Adrenal gland (tissue), 12 donors: ENCODE results near the gene HEPHL1. TPM values are rescaled to one million over a fixed set of nuclear protein-coding genes. Genes with fewer than 3 reads are reported as not detected.

ENCODE experiments used
- DNase-seq, 7 donors: peaks; one replicate each; pipeline ENCODE4 v3.0.0-alpha.2; 2019 to 2020
- H3K27ac ChIP-seq, 5 donors: fragments of 200-600 bp; sonication (generic) in 4 of 5; 1 replicate in 3 of 5; 2 replicates in 2 of 5; pipeline versions ENCODE4 v1.5.1 to v1.8.0; 2016 to 2020; ENCODE audit warnings: mild to moderate bottlenecking in 1 of 5
- H3K27me3 ChIP-seq: fragments of 200-600 bp; 2 replicates; pipeline ENCODE4 v1.8.0; 2021
- H3K36me3 ChIP-seq, 2 donors: fragments of 200-600 bp; replicated peaks in 1 of 2; 1 replicate in 1 of 2; 2 replicates in 1 of 2; pipeline versions ENCODE4 v1.5.1 to v1.8.0; 2018 to 2022
- H3K4me1 ChIP-seq, 2 donors: fragments of 200-600 bp; replicated peaks in 1 of 2; 1 replicate in 1 of 2; 2 replicates in 1 of 2; pipeline versions ENCODE4 v1.5.1 to v1.8.0; 2018 to 2021
- H3K4me3 ChIP-seq, 4 donors: fragments of 200-600 bp; sonication (generic) in 3 of 4; one replicate each; pipeline ENCODE4 v1.5.1; 2016 to 2018
- H3K9me3 ChIP-seq, 3 donors: fragments of 200-600 bp; sonication (generic) in 1 of 3; replicated peaks in 1 of 3; 1 replicate in 2 of 3; 2 replicates in 1 of 3; pipeline versions ENCODE4 v1.5.1 to v1.8.0; 2016 to 2021
- POLR2A ChIP-seq, 2 donors: fragments of 450-650 bp; IDR thresholded peaks; one replicate each; pipeline ENCODE4 v1.6.1; 2017; ENCODE audit warnings: antibody characterized with exemption in 2 of 2, mild to moderate bottlenecking in 2 of 2, moderate library complexity in 1 of 2
- WGBS, 4 donors: extraction: QIAGEN DNeasy Blood & Tissue Kit in 2 of 4; methylation state at CpG; one replicate each; pipeline versions ENCODE4 v1.1.5 to v1.1.7; 2013 to 2017; 5-methylcytosine and 5-hydroxymethylcytosine counted together
- intact Hi-C, 2 donors: fragments of 100-400 bp; cut with DNase I; formaldehyde crosslinking; loops; one replicate each; pipeline versions ENCODE4 v1.14.1 to v1.15.0; 2022 to 2023
- polyA plus RNA-seq, 3 donors: library from polyadenylated mRNA; stranded (reverse); fragments of 200-250 nt in 2 of 3; fragments of 350-450 nt in 1 of 3; fragmentation: Illumina TruSeq in 1 of 3; extraction: RNeasy Lipid Tissue Mini Kit (QIAGEN cat#74804) in 1 of 3; gene quantifications; one replicate each; pipeline ENCODE4 v1.2.3, GENCODE V29; 2013 to 2014
- total RNA-seq, 9 donors: library from RNA; depleted of rRNA in 4 of 9; stranded (reverse); fragments of >200 nt in 4 of 9; fragments of 120-200 nt in 1 of 9; fragmentation: NEBNext Ultra II Directional in 1 of 9; extraction: Animal tissue kit (Norgen Biotek cat#: 25700) in 1 of 9; gene quantifications; one replicate each; pipeline versions ENCODE4 v1.1.0 to v1.2.4, GENCODE V29; 2013 to 2023
- TF ChIP-seq, protein P1 (sequence below), 6 experiments: fragments of 450-650 bp in 4 of 6; fragments of 200-600 bp in 2 of 6; sonication (generic) in 1 of 6; IDR thresholded peaks; 1 replicate in 5 of 6; 2 replicates in 1 of 6; pipeline versions ENCODE4 v1.5.1 to v1.8.0; 2016 to 2021; ENCODE audit warnings: antibody characterized with exemption in 6 of 6, mild to moderate bottlenecking in 2 of 6, moderate library complexity in 1 of 6
- donor health status: healthy with polysubstance abuse.
- donor health status: Bipolar disorder and iron deficiency.
- donor health status: DM: yes; HTN: yes; CAD: no.
- donor health status: DM: no; HTN: no; CAD: no.
- donor health status: DM: no; HTN: no; CAD: no.
- donor health status: DM: yes; HTN: yes; CAD: no.

Gene HEPHL1
- total and polyA plus RNA-seq, 12 donors, result 0.06 TPM; not detected in 11

DNA sequence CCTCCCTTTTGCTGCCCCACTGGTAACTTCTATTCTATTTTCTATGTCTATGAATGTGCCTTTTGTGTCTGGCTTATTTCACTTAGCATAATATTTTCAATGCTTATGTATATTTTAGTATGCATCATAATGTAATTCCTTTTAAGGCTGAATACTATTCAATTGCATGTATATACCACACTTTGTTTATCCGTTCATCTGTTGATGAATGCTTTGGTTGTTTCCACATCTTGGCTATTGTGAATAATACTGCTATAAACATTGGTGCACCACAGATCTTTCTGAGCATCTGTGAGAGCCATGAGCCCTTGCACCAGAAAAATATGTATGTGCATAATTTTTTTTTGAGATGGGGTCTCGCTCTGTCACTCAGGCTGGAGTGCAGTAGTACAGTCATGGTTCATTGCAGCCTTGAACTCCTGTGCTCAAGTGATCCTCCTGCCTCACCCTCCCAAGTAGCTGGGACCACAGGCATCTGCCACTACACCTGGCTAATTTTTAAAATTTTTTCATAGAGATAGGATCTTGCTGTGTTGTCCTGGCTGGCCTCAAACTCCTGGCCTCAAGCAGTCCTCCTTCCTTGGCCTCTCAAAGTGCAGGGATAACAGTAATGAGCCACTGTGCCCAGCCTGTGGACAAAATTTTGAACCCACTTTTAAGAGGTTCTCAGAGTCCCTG lies 27.0 kb downstream of the HEPHL1 start:
- TF ChIP-seq, protein P1, sequence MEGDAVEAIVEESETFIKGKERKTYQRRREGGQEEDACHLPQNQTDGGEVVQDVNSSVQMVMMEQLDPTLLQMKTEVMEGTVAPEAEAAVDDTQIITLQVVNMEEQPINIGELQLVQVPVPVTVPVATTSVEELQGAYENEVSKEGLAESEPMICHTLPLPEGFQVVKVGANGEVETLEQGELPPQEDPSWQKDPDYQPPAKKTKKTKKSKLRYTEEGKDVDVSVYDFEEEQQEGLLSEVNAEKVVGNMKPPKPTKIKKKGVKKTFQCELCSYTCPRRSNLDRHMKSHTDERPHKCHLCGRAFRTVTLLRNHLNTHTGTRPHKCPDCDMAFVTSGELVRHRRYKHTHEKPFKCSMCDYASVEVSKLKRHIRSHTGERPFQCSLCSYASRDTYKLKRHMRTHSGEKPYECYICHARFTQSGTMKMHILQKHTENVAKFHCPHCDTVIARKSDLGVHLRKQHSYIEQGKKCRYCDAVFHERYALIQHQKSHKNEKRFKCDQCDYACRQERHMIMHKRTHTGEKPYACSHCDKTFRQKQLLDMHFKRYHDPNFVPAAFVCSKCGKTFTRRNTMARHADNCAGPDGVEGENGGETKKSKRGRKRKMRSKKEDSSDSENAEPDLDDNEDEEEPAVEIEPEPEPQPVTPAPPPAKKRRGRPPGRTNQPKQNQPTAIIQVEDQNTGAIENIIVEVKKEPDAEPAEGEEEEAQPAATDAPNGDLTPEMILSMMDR (IDR thresholded peaks at IDR 0.05), result no peak
- no peak for TF ChIP-seq POLR2A (IDR thresholded peaks at IDR 0.05)
- H3K4me1 ChIP-seq, result no peaks in the 10 kb centered on the region
- H3K27me3 ChIP-seq, result no peaks in the 10 kb centered on the region
- no peaks in the 10 kb centered on the region for H3K9me3 ChIP-seq
- H3K4me3 ChIP-seq, result no peak overlapping the region
- no peak for DNase-seq
- intact Hi-C loops, result no loop called here
- WGBS, 4 donors, result 72 to 91% (median 89%) methylated on average over 2 of the region's 2 CpGs
- H3K27ac ChIP-seq, result no peak overlapping the region
- no peaks in the 10 kb centered on the region for H3K36me3 ChIP-seq

DNA sequence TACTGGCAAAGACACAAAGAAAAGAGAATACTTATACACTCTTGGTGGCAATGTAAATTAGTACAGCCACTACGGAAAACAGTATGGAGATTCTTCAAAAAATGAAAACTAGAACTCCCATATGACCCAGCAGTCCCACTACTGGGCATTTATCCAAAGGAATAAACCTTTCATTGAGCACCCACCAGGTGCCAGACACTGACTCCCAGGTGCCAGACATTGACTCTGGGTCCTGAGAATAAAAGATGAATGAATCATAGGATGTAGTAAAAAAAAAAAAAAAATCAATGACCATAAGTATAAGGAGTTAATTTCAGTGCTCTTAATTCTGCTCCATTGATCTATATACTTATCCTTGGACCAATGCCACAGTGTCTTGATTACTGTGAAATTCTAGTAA lies 28.2 kb downstream of the HEPHL1 start:
- H3K27ac ChIP-seq, result no peak overlapping the region
- intact Hi-C loops, result no loop called here
- TF ChIP-seq, protein P1 (IDR thresholded peaks at IDR 0.05), result no peak
- TF ChIP-seq POLR2A (IDR thresholded peaks at IDR 0.05), result no peak
- H3K27me3 ChIP-seq, result no peaks in the 10 kb centered on the region
- H3K4me1 ChIP-seq, result no peaks in the 10 kb centered on the region
- no peaks in the 10 kb centered on the region for H3K36me3 ChIP-seq
- DNase-seq, result no peak
- no peak overlapping the region for H3K4me3 ChIP-seq
- 67 to 82% (median 71%) methylated on average over 1 of the region's 1 CpG for WGBS, 4 donors
- no peaks in the 10 kb centered on the region for H3K9me3 ChIP-seq

DNA sequence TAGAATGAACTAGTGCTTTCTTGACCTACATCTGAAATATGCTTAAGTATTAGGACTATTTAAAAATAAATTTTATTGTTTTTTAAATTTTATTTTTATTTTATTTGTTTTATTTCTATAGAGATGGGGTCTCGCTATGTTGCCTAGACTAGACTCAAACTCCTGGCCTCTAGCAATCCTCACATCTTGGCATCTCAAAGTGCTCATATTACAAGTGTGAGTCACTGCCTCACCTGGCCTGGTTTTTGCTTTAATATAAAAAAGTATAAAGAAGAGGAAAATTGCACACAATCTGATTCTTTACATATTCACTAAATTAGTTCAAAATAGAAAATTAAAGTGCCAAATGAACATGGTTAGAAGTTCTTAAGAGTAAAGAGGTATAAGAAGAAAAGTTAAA lies 37.5 kb downstream of the HEPHL1 start:
- no peaks in the 10 kb centered on the region for H3K9me3 ChIP-seq
- no peak for DNase-seq
- intact Hi-C loops, result no loop called here
- H3K4me1 ChIP-seq, result no peaks in the 10 kb centered on the region
- no peaks in the 10 kb centered on the region for H3K36me3 ChIP-seq
- no peak for TF ChIP-seq POLR2A (IDR thresholded peaks at IDR 0.05)
- TF ChIP-seq, protein P1 (IDR thresholded peaks at IDR 0.05), result no peak
- no peak overlapping the region for H3K27ac ChIP-seq
- WGBS, 4 donors, result 90 to 100% (median 96%) methylated on average over 1 of the region's 1 CpG
- H3K4me3 ChIP-seq, result no peak overlapping the region
- H3K27me3 ChIP-seq, result no peaks in the 10 kb centered on the region

DNA sequence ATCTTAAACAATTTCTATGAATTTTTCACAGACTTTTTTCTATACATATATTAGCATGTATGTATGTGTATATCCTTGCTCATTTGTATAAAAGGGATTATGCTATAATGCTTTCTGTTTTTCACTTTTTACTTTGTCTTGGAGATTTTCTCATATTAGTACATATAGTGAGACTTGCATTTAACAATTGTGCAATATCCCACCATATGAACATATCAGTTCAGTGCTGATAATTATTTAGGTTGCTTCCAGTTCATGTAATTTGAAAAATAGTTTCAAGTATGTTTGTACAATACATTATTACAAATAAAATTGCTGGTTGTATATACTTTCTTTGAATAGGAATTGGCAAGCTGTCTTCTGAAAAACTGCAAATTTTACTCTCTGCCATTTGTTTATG lies 37.9 kb downstream of the HEPHL1 start:
- no peak for DNase-seq
- H3K27me3 ChIP-seq, result no peaks in the 10 kb centered on the region
- no peak overlapping the region for H3K27ac ChIP-seq
- no peak overlapping the region for H3K4me3 ChIP-seq
- intact Hi-C loops, result no loop called here
- no peak for TF ChIP-seq POLR2A (IDR thresholded peaks at IDR 0.05)
- TF ChIP-seq, protein P1 (IDR thresholded peaks at IDR 0.05), result no peak
- H3K36me3 ChIP-seq, result no peaks in the 10 kb centered on the region
- no peaks in the 10 kb centered on the region for H3K4me1 ChIP-seq
- H3K9me3 ChIP-seq, result no peaks in the 10 kb centered on the region
